Activated T-cell treated with anti-CD3 and anti-CD28 coated beads for 24 hours (primary cell): ENCODE data around the gene SLC8A3.

Experiments
- DNase-seq: peaks from one replicate; pipeline ENCODE4 v3.0.0-alpha.2; 2020; ENCODE audit warnings: low read depth

SLC8A3 gene

GRCh38 chr14:70177081-70177800, 11.5 kb downstream of the SLC8A3 start:
- no peak for DNase-seq

- DNase-seq = no peak
Observed at GRCh38 chr14:70173569-70173968, 15.2 kb downstream of the SLC8A3 start.

GRCh38 chr14:70171726-70172125, 17.0 kb downstream of the SLC8A3 start:
- no peak for DNase-seq

- DNase-seq = no peak
Observed at GRCh38 chr14:70170976-70171375, 17.8 kb downstream of the SLC8A3 start.

- no peak for DNase-seq
Observed at GRCh38 chr14:70168406-70168805, 20.3 kb downstream of the SLC8A3 start.

GRCh38 chr14:70166530-70167203, 22.1 kb downstream of the SLC8A3 start:
- no peak for DNase-seq

GRCh38 chr14:70162358-70162757, 26.4 kb downstream of the SLC8A3 start:
- DNase-seq = no peak

- DNase-seq = no peak
Observed at GRCh38 chr14:70156592-70156991, 32.2 kb downstream of the SLC8A3 start.

GRCh38 chr14:70152704-70153103, 36.0 kb downstream of the SLC8A3 start:
- no peak for DNase-seq

- no peak for DNase-seq
Observed at GRCh38 chr14:70152081-70152480, 36.7 kb downstream of the SLC8A3 start.

GRCh38 chr14:70149596-70150165, 39.1 kb downstream of the SLC8A3 start:
- DNase-seq = no peak

- no peak for DNase-seq
Observed at GRCh38 chr14:70148911-70149595, 39.7 kb downstream of the SLC8A3 start.

GRCh38 chr14:70148351-70148750, 40.4 kb downstream of the SLC8A3 start:
- DNase-seq = no peak

GRCh38 chr14:70144046-70144445, 44.7 kb downstream of the SLC8A3 start:
- no peak for DNase-seq

- DNase-seq = no peak
Observed at GRCh38 chr14:70143306-70143705, 45.4 kb downstream of the SLC8A3 start.

- no peak for DNase-seq
Observed at GRCh38 chr14:70140614-70141013, 48.1 kb downstream of the SLC8A3 start.

GRCh38 chr14:70139384-70139783, 49.4 kb downstream of the SLC8A3 start:
- DNase-seq = no peak

GRCh38 chr14:70137788-70138187, 51.0 kb downstream of the SLC8A3 start:
- DNase-seq = no peak

- DNase-seq = no peak
Observed at GRCh38 chr14:70133461-70133860, 55.3 kb downstream of the SLC8A3 start.

GRCh38 chr14:70130482-70130881, 58.3 kb downstream of the SLC8A3 start:
- no peak for DNase-seq

GRCh38 chr14:70127186-70127585, 61.6 kb downstream of the SLC8A3 start:
- DNase-seq = no peak

- no peak for DNase-seq
Observed at GRCh38 chr14:70123796-70124195, 65.0 kb downstream of the SLC8A3 start.

GRCh38 chr14:70121521-70121920, 67.2 kb downstream of the SLC8A3 start:
- DNase-seq = no peak
